GM12891 (cell line): Measurements from ENCODE around the gene NKG7. TPM values are rescaled to one million over a fixed set of nuclear protein-coding genes. Genes with fewer than 3 reads are reported as not detected.
"Not testable (repeated sequence)": the region's sequence is repeated elsewhere in the genome, so short reads cannot be mapped to it uniquely, and the experiment has no call there.

Source experiments
- DNase-seq: peaks from one replicate; pipeline ENCODE4 v3.0.0; 2011; ENCODE audit warnings: low spot score; ENCODE audit not compliant: insufficient read length
- FAIRE-seq: peaks from 2 replicates; lab custom pipeline; 2011; peaks lifted over from hg19 to GRCh38; lab: Jason Lieb, UNC
- PAX5 ChIP-seq: IDR thresholded peaks from 2 replicates; pipeline ENCODE4 v1.6.1; 2011; ENCODE audit warnings: low read length, moderate library complexity, mild to moderate bottlenecking; ENCODE audit not compliant: insufficient read depth, severe bottlenecking
- POLR2A ChIP-seq: IDR thresholded peaks from 2 replicates; pipeline ENCODE4 v1.6.1; 2011; ENCODE audit warnings: low read depth, low read length, control low read depth
- POLR2AphosphoS5 ChIP-seq: IDR thresholded peaks from 2 replicates; pipeline ENCODE4 v1.6.1; 2011; ENCODE audit warnings: low read depth, low read length, control low read depth
- POU2F2 ChIP-seq: IDR thresholded peaks from 2 replicates; pipeline ENCODE4 v1.6.1; 2011; ENCODE audit warnings: low read depth, mild to moderate bottlenecking, control low read depth, low read length, moderate library complexity
- SPI1 ChIP-seq: IDR thresholded peaks from 2 replicates; pipeline ENCODE4 v1.6.1; 2011; ENCODE audit warnings: low read depth, low read length, control low read depth
- TAF1 ChIP-seq: IDR thresholded peaks from 2 replicates; pipeline ENCODE4 v1.6.1; 2011; ENCODE audit warnings: low read depth, low read length, control low read depth
- polyA plus RNA-seq: library from polyadenylated mRNA; unstranded; fragments of >200 nt; gene quantifications from one replicate; pipeline ENCODE4 v1.2.1, GENCODE V29; 2012; ENCODE audit warnings: low read depth, missing spikeins, inconsistent platforms; ENCODE audit not compliant: missing spikeins

NKG7 gene, protein sequence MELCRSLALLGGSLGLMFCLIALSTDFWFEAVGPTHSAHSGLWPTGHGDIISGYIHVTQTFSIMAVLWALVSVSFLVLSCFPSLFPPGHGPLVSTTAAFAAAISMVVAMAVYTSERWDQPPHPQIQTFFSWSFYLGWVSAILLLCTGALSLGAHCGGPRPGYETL
- 19.4 TPM for polyA plus RNA-seq

DNA sequence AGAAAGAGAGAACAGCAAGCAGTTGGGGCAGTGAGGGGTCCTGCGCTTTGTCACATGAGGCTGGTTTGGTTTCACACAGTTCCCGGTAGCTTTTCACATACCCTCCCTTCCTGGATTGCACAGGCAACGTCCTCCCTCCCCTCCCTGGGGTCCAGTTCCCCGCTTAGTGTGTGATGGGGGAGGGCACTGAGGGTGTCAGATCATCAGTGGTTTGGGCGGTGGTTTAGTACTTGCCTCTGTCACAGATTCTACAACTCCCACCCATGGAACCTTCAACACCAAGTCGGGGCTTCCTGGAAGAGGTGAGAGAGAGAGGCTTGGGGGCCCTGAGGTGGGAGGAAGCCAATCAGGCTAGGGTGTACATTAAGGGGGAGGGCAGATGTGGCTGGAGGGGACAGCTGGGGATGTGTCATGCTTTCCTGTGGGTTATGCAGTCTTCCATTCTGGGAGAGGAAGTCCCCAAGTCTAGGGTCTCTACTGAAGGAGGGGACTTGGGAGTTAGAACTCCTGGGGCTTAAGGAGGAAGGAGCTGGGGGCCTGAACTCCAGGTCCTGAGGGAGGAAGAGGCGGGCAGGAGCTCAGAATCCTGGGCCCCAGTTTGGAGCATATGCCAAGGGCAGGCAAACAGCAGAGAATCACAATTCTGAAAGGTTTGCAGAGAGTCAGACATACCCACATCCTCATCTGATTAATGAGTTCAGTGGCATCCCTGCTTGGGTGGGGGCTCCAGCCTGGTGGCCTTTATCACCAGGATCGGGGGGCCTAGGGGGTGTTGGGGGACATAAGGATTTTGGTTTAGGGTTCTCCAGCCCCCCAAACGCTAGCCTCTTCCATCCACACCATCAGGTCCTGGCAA, at the start of gene NKG7:
TSS of gene NKG7 (minus strand) at position 6 of the 856 bp plus-strand sequence. CDS start 119 bp downstream, outside the sequence.
- peak; percentile 91 for FAIRE-seq
- no peak for DNase-seq
- TF ChIP-seq POU2F2 (peak; percentile 56; the same call in 1 of the 2 replicates), TAF1 (peak; percentile 28; the same call in 1 of the 2 replicates), SPI1 (peak; percentile 67), POLR2AphosphoS5 (no peak), PAX5 (no peak), POLR2A (no peak; the same call in 1 of the 2 replicates)

DNA sequence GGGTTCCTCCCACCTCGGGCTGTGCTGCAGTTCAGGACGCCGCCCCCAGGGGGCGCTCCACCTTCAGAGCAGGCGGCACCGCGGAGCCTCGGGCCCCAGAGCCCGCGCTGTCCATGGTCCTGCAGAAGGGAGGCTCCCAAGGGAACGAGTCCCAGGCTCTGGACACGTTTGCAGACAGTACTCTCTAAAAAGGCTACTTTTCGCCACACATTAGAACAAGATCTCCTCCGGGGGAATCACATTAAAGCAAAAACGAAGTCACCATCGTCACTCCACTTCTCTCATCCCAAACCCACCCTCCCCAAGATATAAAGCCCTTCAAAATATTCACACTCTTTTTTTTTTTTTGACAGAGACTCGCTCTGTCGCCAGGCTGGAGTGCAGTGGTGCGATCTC, 49.6 kb upstream of the NKG7 start:
- FAIRE-seq: peak; percentile 78
- TF ChIP-seq PAX5: no peak
- TF ChIP-seq POU2F2: no peak
- 0 out of 2 replicates have a peak, but pooled peaks have one; percentile 23 for TF ChIP-seq SPI1
- no peak for TF ChIP-seq TAF1
- no peak for TF ChIP-seq POLR2A
- TF ChIP-seq POLR2AphosphoS5: no peak
- DNase-seq: peak; percentile 76

DNA sequence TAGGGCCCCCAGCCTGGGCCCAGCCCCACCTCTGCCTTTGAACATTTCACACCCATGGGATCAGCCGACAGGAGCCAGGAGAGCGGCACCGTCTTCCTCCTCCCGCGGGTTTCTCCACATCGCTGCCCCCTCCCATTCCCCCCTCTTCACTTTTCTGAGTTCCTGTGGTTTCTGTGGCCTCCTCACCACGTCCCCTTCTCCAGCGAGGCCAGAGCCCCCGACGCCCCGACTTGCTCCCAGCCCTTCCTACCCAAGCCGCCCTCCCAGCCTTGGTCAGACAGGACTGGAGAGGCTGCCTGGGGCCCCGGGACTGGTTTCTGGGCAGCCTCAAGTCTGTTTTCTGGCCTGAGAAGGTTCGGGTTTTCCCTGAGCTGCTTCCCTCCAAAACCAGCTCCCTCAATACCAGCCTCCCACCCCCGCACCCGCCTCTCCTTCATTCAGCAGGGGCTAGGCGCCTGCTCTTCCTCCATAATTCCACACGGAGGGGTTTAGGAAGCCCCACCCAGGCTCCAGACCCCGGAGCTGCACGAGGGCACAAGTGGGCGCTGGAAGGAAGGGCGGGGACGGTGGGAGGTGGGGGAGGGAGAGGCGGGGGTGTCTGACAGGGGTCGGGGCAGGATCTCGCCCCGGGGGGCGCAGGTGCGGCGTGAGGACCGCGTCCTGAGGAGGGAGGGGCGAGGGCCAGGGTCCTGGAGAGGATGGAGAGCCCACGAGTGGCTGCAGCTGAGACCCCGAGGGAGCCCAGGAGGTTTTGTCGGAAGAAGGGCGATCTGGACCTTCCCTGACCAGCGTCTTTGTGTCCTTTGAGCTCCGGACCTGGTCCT, 49.0 kb upstream of the NKG7 start:
- TF ChIP-seq TAF1 (no peak), POLR2AphosphoS5 (no peak), POLR2A (no peak), SPI1 (no peak), PAX5 (no peak), POU2F2 (no peak)
- DNase-seq (no peak), FAIRE-seq (no peak)

DNA sequence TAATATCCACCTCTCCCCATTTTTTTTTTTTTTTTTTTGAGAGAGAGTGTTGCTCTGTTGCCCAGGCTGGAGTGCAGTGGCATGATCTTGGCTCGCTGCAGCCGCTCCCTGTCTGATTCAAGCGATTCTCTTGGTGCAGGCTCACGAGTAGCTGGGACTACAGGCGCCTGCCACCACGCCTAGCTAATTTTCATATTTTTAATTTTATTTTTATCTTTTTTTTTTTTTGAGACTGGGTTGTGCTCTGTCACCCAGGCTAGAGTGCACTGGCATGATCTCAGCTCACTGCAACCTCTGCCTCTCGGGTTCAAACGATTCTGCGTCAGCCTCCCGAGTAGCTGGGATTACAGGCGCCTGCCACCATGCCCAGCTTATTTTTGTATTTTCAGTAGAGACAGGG, 48.1 kb upstream of the NKG7 start:
- not testable (repeated sequence) for FAIRE-seq

DNA sequence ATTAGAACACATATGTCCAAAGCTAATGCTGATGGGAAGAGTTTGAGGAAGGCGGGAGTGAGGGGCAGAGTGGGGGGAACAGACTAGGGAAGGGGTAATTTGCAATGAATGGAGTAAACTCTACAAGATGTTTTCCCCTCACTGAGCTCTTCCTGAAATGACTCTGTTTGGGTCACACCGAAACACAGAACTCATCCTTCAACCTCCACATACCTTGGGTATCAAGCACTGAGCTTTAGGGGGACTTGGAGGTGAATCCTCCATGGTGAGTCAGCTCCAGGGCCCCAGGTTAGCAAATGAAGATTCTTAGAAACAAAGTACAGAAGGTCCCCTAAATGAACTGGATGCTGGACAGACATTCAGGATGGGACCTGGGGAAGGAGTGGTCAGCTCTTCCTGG, 46.3 kb upstream of the NKG7 start:
- DNase-seq: no peak
- no peak for FAIRE-seq
- 0 out of 2 replicates have a peak, but pooled peaks have one; percentile 6 for TF ChIP-seq SPI1
- TF ChIP-seq TAF1: no peak
- no peak for TF ChIP-seq POLR2A
- TF ChIP-seq POU2F2: no peak
- TF ChIP-seq PAX5: no peak
- TF ChIP-seq POLR2AphosphoS5: no peak

More for the DNA sequence above, 48.1 kb upstream of the NKG7 start:
- not testable (repeated sequence) for DNase-seq

DNA sequence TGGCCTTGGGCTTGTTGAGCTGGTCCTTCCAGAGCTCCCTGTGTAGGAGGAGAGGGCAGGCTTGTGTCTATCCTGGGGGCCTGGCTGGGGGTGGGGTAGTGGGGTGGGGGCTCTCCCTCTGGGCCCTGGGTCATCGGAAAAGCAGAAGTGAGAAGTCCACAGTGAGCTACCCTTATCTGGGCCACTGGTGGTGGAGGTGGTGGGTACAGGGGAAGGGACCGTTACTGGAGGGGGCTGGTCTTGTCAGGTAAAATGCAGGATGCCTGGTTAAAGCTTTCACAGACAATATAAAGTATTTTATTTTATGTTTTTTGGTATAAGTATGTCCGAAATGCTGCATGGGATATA, 45.3 kb upstream of the NKG7 start:
- TF ChIP-seq POU2F2 (no peak), POLR2AphosphoS5 (no peak), PAX5 (no peak), POLR2A (no peak), SPI1 (peak; percentile 94), TAF1 (no peak)
- DNase-seq (peak; percentile 53), FAIRE-seq (no peak)

DNA sequence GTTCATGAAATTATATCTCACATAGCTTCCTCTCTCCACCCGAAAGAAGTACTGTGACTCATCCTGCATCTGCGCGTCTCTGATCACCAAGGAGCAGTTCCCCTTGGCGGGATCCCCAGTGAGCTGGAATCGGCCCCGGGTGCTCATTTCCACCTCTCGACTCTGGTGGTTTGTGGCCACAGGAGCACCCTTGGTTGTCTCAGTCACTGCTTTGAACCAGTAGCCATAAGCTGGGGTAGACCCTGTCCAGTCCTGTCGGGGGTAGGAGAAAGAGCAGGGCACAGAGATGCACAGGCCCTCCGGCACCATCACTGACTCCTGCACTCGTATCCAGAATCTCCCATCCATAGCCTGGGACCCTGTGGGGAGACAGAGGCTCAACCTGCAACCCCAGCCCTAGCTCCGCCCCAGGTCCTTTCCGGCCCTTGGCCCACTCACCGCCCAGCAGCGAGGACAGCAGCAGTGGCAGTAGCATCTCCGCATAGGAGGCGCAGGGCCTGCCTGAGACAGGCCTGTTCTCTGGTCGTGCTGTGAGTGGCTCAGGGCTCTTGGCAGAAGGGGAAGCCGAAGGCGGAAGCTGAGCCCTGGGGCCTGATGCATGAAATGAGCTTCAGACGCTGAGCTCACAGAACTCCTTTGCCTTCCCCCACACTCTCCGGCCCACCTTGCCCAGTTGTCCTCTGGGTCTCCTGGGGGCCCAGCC, 44.8 kb upstream of the NKG7 start, which contains the start of gene SIGLEC10:
TSS of gene SIGLEC10 (minus strand) at position 536 of the 703 bp plus-strand sequence. CDS start at position 475, 61 bp downstream.
- TF ChIP-seq PAX5: peak; percentile 61
- peak; percentile 71 for TF ChIP-seq POU2F2
- TF ChIP-seq POLR2AphosphoS5: no peak; the same call in 1 of the 2 replicates
- TF ChIP-seq SPI1: peak; percentile 88
- TF ChIP-seq TAF1: peak; percentile 63
- TF ChIP-seq POLR2A: peak; percentile 52; the same call in 1 of the 2 replicates
- DNase-seq (peak; percentile 80), FAIRE-seq (peak; percentile 92)

DNA sequence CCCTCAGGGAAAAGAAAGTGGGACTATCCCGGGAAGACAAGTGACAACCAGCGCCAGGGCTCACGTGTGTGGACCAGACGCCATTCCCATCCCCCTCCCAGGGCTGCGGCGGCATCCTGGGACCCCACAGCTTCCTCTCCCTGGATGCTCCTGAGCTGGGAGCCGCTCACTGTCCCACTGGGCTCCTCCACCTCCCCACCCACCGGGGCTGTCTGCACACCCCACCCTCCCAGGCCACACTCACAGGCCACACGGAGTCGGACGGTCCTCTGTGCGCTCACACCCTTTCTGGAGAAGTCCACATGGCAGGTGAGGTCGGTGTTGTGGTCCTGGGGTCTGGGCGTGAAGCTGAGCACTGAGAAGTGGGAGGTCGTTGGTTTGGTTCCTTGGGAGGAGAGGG, 44.0 kb upstream of the NKG7 start:
- DNase-seq: not testable (repeated sequence)
- FAIRE-seq: peak; percentile 66

DNA sequence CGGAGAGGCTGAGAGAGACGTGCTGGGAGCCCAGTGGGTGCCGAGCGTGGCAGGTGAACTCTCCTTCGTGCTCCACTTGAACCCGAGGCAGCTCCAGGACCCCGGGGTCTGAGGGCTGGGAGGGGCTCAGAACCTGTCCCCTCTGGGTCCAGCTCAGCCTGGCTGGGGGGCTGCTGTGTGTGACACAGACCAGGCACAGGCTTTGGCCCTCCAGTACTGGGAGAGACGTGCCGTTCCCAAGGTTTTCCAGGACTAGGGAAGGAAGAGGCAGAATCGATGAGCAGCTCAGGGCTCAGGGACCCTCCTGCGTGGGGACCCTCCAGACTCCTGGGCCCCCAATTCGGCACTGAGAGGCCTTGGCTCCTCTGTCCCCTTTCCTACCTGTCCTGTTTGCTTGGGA, 42.7 kb upstream of the NKG7 start:
- DNase-seq (no peak), FAIRE-seq (no peak)
- no peak for TF ChIP-seq POLR2A
- no peak for TF ChIP-seq POU2F2
- TF ChIP-seq TAF1: no peak
- TF ChIP-seq PAX5: no peak
- TF ChIP-seq SPI1: no peak
